LNCAP (cell line): ENCODE measurements around the gene RNPS1.

ENCODE experiments used
- TF ChIP-seq, protein P1 (sequence below): fragments of 450-650 bp; IDR thresholded peaks from 2 replicates; pipeline ENCODE4 v1.5.1; 2017; ENCODE audit warnings: mild to moderate bottlenecking

The RNPS1 gene

DNA sequence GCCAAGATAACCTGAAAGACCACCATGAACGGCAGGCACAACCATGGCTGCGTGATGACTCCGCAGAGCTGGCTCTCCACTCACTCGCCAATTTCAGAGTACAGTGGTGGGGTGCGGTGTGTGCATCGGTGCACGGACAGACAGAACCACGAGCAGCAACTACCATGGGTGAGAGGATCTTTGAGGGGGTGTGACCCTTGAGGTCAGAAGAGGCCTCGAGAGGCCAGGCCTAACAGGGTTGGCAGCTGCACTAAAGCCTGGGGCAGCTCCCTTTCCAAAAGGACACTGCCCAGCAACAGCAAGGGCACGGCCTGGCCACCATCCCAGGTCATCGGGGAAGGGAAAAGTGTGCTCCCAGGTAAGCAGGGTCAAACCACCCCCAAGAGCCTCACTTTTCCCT lies 14.6 kb downstream of the RNPS1 start:
- TF ChIP-seq, protein P1, sequence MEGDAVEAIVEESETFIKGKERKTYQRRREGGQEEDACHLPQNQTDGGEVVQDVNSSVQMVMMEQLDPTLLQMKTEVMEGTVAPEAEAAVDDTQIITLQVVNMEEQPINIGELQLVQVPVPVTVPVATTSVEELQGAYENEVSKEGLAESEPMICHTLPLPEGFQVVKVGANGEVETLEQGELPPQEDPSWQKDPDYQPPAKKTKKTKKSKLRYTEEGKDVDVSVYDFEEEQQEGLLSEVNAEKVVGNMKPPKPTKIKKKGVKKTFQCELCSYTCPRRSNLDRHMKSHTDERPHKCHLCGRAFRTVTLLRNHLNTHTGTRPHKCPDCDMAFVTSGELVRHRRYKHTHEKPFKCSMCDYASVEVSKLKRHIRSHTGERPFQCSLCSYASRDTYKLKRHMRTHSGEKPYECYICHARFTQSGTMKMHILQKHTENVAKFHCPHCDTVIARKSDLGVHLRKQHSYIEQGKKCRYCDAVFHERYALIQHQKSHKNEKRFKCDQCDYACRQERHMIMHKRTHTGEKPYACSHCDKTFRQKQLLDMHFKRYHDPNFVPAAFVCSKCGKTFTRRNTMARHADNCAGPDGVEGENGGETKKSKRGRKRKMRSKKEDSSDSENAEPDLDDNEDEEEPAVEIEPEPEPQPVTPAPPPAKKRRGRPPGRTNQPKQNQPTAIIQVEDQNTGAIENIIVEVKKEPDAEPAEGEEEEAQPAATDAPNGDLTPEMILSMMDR: no peak

DNA sequence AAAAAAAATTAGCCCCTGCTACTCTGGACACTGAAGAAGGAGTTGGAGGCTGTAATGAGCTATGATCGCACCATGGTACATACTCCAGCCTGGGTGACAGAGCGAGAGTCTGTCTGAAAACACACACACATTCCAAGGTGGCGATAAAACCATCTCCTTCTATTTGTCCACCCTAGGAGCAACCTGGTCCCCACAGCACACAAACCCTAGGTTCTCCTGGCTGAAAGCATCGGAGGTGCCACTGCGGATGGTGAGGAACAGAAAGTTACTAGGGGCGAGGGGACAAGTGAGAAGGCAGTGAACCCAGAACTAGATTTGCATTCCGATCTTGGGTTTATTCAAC lies 15.1 kb downstream of the RNPS1 start:
- TF ChIP-seq, protein P1: no peak

DNA sequence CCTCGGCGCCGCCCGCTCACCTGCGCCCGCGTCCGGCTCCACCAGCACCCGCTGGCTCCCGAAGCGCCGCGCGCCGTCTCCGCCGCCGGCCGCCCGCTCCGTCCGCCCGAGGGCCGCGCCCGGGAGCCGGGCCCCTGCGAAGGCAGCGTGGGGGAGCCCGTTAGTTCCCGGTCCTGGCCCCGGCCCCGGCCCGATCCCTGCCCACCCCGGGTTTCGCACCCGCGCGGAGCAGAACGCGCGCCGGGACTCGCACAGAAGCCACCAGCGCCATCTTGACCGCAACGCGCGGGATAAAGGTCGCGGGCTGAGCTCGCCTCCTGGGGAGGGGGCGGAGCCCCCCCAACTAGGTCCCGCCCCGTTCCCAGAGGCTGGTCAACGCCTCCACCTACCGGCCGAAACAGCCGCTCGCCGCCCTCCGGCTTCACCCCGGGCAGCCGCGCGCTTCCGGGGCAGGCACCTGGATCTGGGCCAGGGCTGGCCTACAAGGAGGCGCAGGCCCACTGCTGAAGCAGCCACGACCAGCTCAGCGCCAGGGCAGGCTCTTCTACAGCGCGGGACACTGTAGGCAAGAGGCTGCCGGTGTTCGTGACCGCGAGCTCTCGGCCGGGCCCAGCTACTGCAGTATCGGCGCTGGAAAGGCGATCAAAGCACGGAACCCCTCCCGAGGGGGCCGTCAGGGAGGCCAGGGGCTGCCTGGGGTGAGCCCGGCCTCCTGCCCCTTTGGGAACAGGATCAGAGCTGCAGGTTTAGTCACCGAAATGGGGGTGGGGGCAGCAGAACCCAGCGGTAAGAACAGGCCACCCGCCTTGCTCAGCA lies 16.4 kb downstream of the RNPS1 start, which contains the start of gene ECI1:
Gene ECI1 (minus strand): TSS at position 292 of the 816 bp plus-strand sequence. CDS start 21 bp downstream, at position 271.
- TF ChIP-seq, protein P1: peak; percentile 57

DNA sequence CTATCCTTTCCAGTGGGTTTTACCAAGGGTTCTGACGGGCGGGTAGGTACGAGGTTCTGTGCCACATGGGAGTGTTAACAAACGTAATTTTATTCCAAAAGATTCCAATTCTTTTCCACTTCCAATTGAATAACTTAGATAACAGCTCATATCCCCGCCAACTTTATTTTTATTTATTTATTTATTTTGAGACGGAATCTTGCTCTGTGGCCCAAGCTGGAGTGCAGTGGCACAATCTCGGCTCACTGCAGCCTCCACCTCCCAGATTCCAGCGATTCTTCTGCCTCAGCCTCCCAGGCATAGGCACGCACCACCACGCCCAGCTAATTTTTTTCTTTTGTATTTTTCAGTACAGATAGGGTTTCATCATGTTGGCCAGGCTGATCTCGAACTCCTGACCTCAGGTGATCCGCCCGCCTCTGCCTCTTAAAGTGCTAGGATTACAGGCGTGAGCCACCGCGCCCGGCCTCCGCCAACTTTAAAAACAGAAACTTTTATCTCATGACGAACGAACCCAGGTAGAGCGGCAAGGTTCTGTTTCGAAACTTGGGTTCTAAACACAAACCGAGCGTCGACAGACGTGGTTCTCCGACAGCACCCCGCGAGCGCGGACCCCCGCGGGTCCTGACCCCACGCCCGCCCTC lies 17.2 kb downstream of the RNPS1 start:
- TF ChIP-seq, protein P1: no peak

DNA sequence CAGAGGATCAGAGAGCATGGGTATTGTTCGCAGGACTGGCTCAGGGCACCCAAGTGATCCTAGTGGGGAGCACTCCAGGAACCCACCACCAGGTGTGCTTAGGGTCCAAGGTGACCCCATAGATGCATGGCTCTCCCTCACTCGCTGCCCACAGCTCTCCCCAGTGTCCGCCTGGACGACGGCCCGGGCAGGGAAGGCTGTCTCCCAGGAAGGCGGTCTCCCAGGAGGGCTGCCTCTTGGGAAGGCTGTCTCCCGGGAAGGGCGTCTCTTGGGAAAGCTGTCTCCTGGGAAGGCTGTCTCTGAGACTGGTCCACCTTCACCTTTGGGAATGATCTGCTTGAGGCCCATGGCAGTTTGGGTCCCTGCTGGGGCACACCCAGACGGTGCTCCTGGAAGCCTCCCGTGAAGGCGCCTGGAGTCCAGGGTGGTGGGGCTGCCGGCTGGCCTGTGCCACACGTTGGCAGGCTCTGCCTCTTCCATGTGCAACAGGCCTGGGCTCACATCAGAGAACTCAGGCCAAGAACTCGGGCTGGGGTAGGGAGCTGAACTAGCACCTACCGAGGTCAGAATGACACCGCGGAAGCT lies 21.5 kb downstream of the RNPS1 start:
- TF ChIP-seq, protein P1: no peak

DNA sequence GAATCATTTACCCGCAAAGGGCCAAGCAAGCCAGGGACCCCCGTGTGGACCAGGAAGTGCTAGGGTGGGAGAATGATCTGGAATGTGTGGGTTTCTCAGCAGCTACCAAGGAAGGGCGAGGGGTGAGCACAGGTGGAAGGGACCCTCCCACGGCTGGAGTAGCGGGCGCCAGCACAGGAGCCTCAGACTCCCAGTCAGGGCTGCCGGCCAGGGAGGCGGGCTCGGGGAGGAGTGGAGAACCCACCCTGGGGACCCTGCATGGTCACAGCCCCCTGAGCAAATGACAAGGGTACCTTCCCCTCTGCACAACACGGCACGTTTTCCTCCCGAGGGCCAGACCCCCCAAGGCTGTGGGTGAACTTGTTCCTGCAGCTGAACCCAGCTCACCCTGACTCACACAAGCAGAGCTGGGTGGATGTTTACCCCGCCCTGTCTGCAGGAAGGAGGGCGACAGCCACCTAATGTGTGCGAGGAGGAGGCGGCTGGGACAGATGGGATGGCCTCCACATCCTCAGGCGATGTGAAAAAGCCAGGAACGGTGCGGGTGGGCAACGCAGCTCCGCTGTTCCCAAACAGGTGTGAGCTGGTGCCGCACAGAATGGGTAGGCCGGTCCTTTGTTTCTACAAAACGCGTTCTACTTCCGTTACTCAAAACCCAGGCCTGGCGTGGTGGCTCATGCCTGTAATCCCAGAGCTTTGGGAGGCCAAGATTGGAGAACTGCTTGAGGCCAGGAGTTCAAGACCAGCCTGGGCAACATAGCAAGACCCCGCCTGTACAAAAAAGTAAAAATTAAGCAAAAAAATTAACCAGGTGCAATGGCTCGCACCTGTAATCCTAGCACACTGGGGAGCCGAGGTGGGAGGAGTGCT lies 22.8 kb downstream of the RNPS1 start:
- TF ChIP-seq, protein P1: no peak

DNA sequence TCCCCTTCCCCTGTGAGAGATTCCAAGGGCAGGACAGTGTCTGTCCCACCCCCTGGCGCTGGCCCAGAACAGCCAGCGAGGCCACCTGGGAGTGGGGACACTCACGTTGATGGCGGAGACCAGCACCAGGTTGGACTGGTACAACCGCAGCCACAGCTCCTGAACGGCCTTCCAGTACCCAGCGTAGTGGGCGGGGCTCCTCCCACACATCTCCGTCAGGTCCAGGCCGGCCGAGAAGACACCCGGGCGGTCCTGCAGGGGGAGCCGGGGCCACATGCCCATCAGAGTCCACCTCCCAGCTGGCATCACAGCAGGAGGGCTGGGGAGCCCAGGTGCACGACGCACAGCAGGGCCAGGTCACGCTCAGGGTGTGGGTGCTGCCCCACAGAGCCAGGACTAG lies 23.6 kb downstream of the RNPS1 start:
- TF ChIP-seq, protein P1: no peak
